Transverse colon (tissue), 4 donors: Measurements from ENCODE around the gene RNU2-1.

ENCODE experiments used
- CTCF ChIP-seq, 5 experiments: fragments of 200-600 bp in 3 of 5; fragments of 450-650 bp in 2 of 5; sonication (generic) in 3 of 5; IDR thresholded peaks; 1 replicate in 2 of 5; 2 replicates in 3 of 5; pipeline ENCODE4 v1.5.1; 2016 to 2017; ENCODE audit warnings: antibody characterized with exemption in 5 of 5, inconsistent platforms in 3 of 5, mild to moderate bottlenecking in 2 of 5, moderate library complexity in 1 of 5
- EP300 ChIP-seq: sonication (generic); formaldehyde crosslinking; IDR thresholded peaks from one replicate; pipeline ENCODE4 v1.6.1; 2017; ENCODE audit warnings: antibody characterized with exemption, low read depth
- POLR2AphosphoS5 ChIP-seq, 3 donors: sonication (generic); formaldehyde crosslinking; IDR thresholded peaks; one replicate each; pipeline ENCODE4 v1.6.1; 2016; ENCODE audit warnings: antibody characterized with exemption in 3 of 3

- TF ChIP-seq POLR2AphosphoS5 (IDR thresholded peaks at IDR 0.05), result no peak
- no peak for TF ChIP-seq CTCF (IDR thresholded peaks at IDR 0.05)
- TF ChIP-seq EP300, result no peak
Observed at GRCh38 chr17:43213545-43213944, 20.2 kb downstream of the RNU2-1 start.
